Aorta (tissue), 5 donors: ENCODE measurements around the gene KCNMB1. TPM values are rescaled to one million over a fixed set of nuclear protein-coding genes. Genes with fewer than 3 reads are reported as not detected.
A peak's percentile ranks its signal among the peaks of the same experiment; 100 is the strongest.

Source experiments
- ATAC-seq: fragments of 200-7000 bp; cut with Tn5 transposase; one replicate; pipeline ENCODE4 v1.9.1; 2022; ENCODE audit warnings: moderate library complexity; ENCODE audit not compliant: low FRiP score
- DNase-seq, 2 donors: peaks; one replicate each; pipeline ENCODE4 v3.0.0-alpha.2; 2020
- H3K27ac ChIP-seq, 2 donors: one replicate each; pipeline ENCODE4 v1.5.1; 2013; ENCODE audit warnings: low read length in 2 of 2, mild to moderate bottlenecking in 2 of 2, moderate library complexity in 2 of 2, control low read depth in 1 of 2, inconsistent platforms in 1 of 2, low read depth in 1 of 2
- H3K27me3 ChIP-seq, 2 donors: one replicate each; pipeline ENCODE4 v1.6.1; 2013; ENCODE audit warnings: control low read depth in 1 of 2, low read length in 1 of 2, mild to moderate bottlenecking in 1 of 2, moderate library complexity in 1 of 2; ENCODE audit not compliant: insufficient read depth in 2 of 2, control insufficient read depth in 1 of 2
- H3K36me3 ChIP-seq, 2 donors: one replicate each; pipeline ENCODE4 v1.6.1; 2013; ENCODE audit warnings: control low read depth in 1 of 2, low read length in 1 of 2, mild to moderate bottlenecking in 1 of 2; ENCODE audit not compliant: insufficient read depth in 2 of 2, control insufficient read depth in 1 of 2
- H3K4me1 ChIP-seq, 2 donors: one replicate each; pipeline ENCODE4 v1.6.1; 2013; ENCODE audit warnings: low read length in 2 of 2, control low read depth in 1 of 2, mild to moderate bottlenecking in 1 of 2, moderate library complexity in 1 of 2; ENCODE audit not compliant: insufficient read depth in 2 of 2, control insufficient read depth in 1 of 2
- H3K4me3 ChIP-seq, 2 donors: one replicate each; pipeline ENCODE4 v1.5.1; 2013; ENCODE audit warnings: low read length in 2 of 2, control low read depth in 1 of 2, mild to moderate bottlenecking in 1 of 2
- H3K9me3 ChIP-seq: one replicate; pipeline ENCODE4 v1.6.1; 2013; ENCODE audit warnings: mild to moderate bottlenecking, low read length; ENCODE audit not compliant: control insufficient read depth
- WGBS, 2 donors: extraction: QIAGEN DNeasy Blood & Tissue Kit; methylation state at CpG; one replicate each; pipeline ENCODE4 v1.1.7; 2013; 5-methylcytosine and 5-hydroxymethylcytosine counted together
- intact Hi-C, 2 donors: fragments of 100-400 bp; cut with DNase I; formaldehyde crosslinking; loops; one replicate each; pipeline versions ENCODE4 v1.14.2 to v1.15.0; 2022
- polyA plus RNA-seq, 2 donors: library from polyadenylated mRNA; stranded (reverse); fragments of 200-250 nt; gene quantifications; one replicate each; pipeline ENCODE4 v1.2.3, GENCODE V29; 2013
- total RNA-seq, 2 donors: library from RNA; stranded (reverse); fragmentation: NEBNext Ultra II Directional; extraction: Animal tissue kit (Norgen Biotek cat#: 25700); gene quantifications; one replicate each; pipeline ENCODE4 v1.2.1, GENCODE V29; 2021
- donor health status: healthy with polysubstance abuse.
- donor health status: Bipolar disorder and iron deficiency.
- donor health status: DM: no; HTN: no; CAD: no.
- donor health status: DM: no; HTN: no; CAD: no.
- donor health status: DM: yes; HTN: yes; CAD: no.

Gene KCNMB1
- total and polyA plus RNA-seq, 4 donors, result 19.7 to 63.3 (median 36.4) TPM

- Histone ChIP-seq H3K36me3 (no peaks in the 10 kb centered on the region), H3K27ac (no peak overlapping the region), H3K27me3 (no peaks in the 10 kb centered on the region), H3K4me1 (no peaks in the 10 kb centered on the region), H3K9me3 (no peaks in the 10 kb centered on the region), H3K4me3 (no peak overlapping the region)
- ATAC-seq (no peak), DNase-seq (no peak)
- intact Hi-C loops, result no loop called here
- 71 to 87% methylated on average over 6 of the region's 6 CpGs for WGBS, 2 donors
Observed at GRCh38 chr5:170362656-170363055, 26.5 kb downstream of the KCNMB1 start.

- intact Hi-C loops, result no loop called here
- Histone ChIP-seq H3K27ac (no peak overlapping the region), H3K36me3 (no peaks in the 10 kb centered on the region), H3K4me1 (no peaks in the 10 kb centered on the region), H3K4me3 (no peak overlapping the region), H3K9me3 (no peaks in the 10 kb centered on the region), H3K27me3 (no peaks in the 10 kb centered on the region)
- ATAC-seq (peak; percentile 55), DNase-seq (peak in 1 of 2 donors; percentile 73)
- 82 to 84% methylated on average over 7 of the region's 7 CpGs for WGBS, 2 donors
Observed at GRCh38 chr5:170362102-170362501, 27.1 kb downstream of the KCNMB1 start.

GRCh38 chr5:170361616-170362015 lies 27.6 kb downstream of the KCNMB1 start:
- no peak for ATAC-seq

GRCh38 chr5:170361116-170361515 lies 28.1 kb downstream of the KCNMB1 start:
- no peak for ATAC-seq
- H3K4me1 ChIP-seq, result no peaks in the 10 kb centered on the region
- no peaks in the 10 kb centered on the region for H3K36me3 ChIP-seq
- DNase-seq, result no peak
- no peaks in the 10 kb centered on the region for H3K27me3 ChIP-seq
- no peaks in the 10 kb centered on the region for H3K9me3 ChIP-seq
- no peak overlapping the region for H3K4me3 ChIP-seq
- intact Hi-C loops, result no loop called here
- 92 to 97% methylated on average over 5 of the region's 5 CpGs for WGBS, 2 donors
- H3K27ac ChIP-seq, result no peak overlapping the region

More at GRCh38 chr5:170361616-170362015, 27.6 kb downstream of the KCNMB1 start:
- no peaks in the 10 kb centered on the region for H3K27me3 ChIP-seq
- no peak overlapping the region for H3K27ac ChIP-seq
- no peaks in the 10 kb centered on the region for H3K4me1 ChIP-seq
- DNase-seq, result no peak
- H3K9me3 ChIP-seq, result no peaks in the 10 kb centered on the region
- H3K4me3 ChIP-seq, result no peak overlapping the region
- 88 to 89% methylated on average over 5 of the region's 5 CpGs for WGBS, 2 donors
- H3K36me3 ChIP-seq, result no peaks in the 10 kb centered on the region
- intact Hi-C loops, result no loop called here

- no peaks in the 10 kb centered on the region for H3K27me3 ChIP-seq
- no peak overlapping the region for H3K4me3 ChIP-seq
- no peaks in the 10 kb centered on the region for H3K36me3 ChIP-seq
- intact Hi-C loops, result no loop called here
- DNase-seq (peak in 1 of 2 donors; percentile 58), ATAC-seq (no peak)
- H3K4me1 ChIP-seq, result no peaks in the 10 kb centered on the region
- H3K27ac ChIP-seq, result no peak overlapping the region
- no peaks in the 10 kb centered on the region for H3K9me3 ChIP-seq
- WGBS, 2 donors, result 86 to 88% methylated on average over 8 of the region's 8 CpGs
Observed at GRCh38 chr5:170360709-170361108, 28.5 kb downstream of the KCNMB1 start.

GRCh38 chr5:170357955-170358444 lies 31.2 kb downstream of the KCNMB1 start:
- 87 to 88% methylated on average over 8 of the region's 8 CpGs for WGBS, 2 donors
- ATAC-seq (peak; percentile 56), DNase-seq (peak; percentile 81 to 88)
- H3K36me3 ChIP-seq, result no peaks in the 10 kb centered on the region
- H3K4me1 ChIP-seq, result no peaks in the 10 kb centered on the region
- H3K27ac ChIP-seq, result no peak overlapping the region
- no peaks in the 10 kb centered on the region for H3K27me3 ChIP-seq
- intact Hi-C loops, result no loop called here
- no peak overlapping the region for H3K4me3 ChIP-seq
- H3K9me3 ChIP-seq, result no peaks in the 10 kb centered on the region

- H3K9me3 ChIP-seq, result no peaks in the 10 kb centered on the region
- H3K36me3 ChIP-seq, result no peaks in the 10 kb centered on the region
- no peak overlapping the region for H3K27ac ChIP-seq
- intact Hi-C loops, result no loop called here
- DNase-seq (no peak), ATAC-seq (no peak)
- H3K4me1 ChIP-seq, result no peaks in the 10 kb centered on the region
- WGBS, 2 donors, result 66 to 78% methylated on average over 8 of the region's 8 CpGs
- no peaks in the 10 kb centered on the region for H3K27me3 ChIP-seq
- H3K4me3 ChIP-seq, result no peak overlapping the region
Observed at GRCh38 chr5:170355601-170356098, 33.5 kb downstream of the KCNMB1 start.

GRCh38 chr5:170353961-170354360 lies 35.2 kb downstream of the KCNMB1 start:
- Histone ChIP-seq H3K4me3 (no peak overlapping the region), H3K27me3 (no peaks in the 10 kb centered on the region), H3K36me3 (no peaks in the 10 kb centered on the region), H3K27ac (no peak overlapping the region), H3K4me1 (no peaks in the 10 kb centered on the region), H3K9me3 (no peaks in the 10 kb centered on the region)
- intact Hi-C loops, result no loop called here
- DNase-seq, result no peak
- no peak for ATAC-seq
- 46 to 61% methylated on average over 9 of the region's 9 CpGs for WGBS, 2 donors

- WGBS, 2 donors, result 25 to 38% methylated on average over 18 of the region's 18 CpGs
- Histone ChIP-seq H3K4me3 (no peak overlapping the region), H3K27me3 (no peaks in the 10 kb centered on the region), H3K4me1 (no peaks in the 10 kb centered on the region), H3K9me3 (no peaks in the 10 kb centered on the region), H3K36me3 (no peaks in the 10 kb centered on the region), H3K27ac (no peak overlapping the region)
- ATAC-seq (peak; percentile 44), DNase-seq (no peak)
- intact Hi-C loops, result no loop called here
Observed at GRCh38 chr5:170353011-170353761, 36.0 kb downstream of the KCNMB1 start.
